Natural killer cell (primary cell): Measurements from ENCODE around the gene PLEKHA6. TPM values are rescaled to one million over a fixed set of nuclear protein-coding genes. Genes with fewer than 3 reads are reported as not detected.

Experiments
- ATAC-seq, 3 donors: fragments of 150-1000 bp in 2 of 3; fragments of 200-7000 bp in 1 of 3; cut with Tn5 transposase; 1 replicate in 1 of 3; 2 replicates in 2 of 3; pipeline ENCODE4 v1.10.0; 2021; ENCODE audit warnings: mild to moderate bottlenecking in 2 of 3, moderate library complexity in 2 of 3
- DNase-seq, 2 donors: peaks; one replicate each; pipeline versions ENCODE4 v3.0.0 to v3.0.0-alpha.2; 2013 to 2021; ENCODE audit warnings: mixed read lengths in 1 of 2
- H3K27ac ChIP-seq: one replicate; pipeline ENCODE4 v1.5.1; 2013; ENCODE audit warnings: mild to moderate bottlenecking, low read length
- H3K27me3 ChIP-seq: one replicate; pipeline ENCODE4 v1.6.1; 2013; ENCODE audit warnings: low read length; ENCODE audit not compliant: control insufficient read depth, insufficient read depth
- H3K36me3 ChIP-seq: one replicate; pipeline ENCODE4 v1.6.1; 2013; ENCODE audit warnings: low read length; ENCODE audit not compliant: control insufficient read depth, insufficient read depth
- H3K4me1 ChIP-seq: one replicate; pipeline ENCODE4 v1.6.1; 2013; ENCODE audit warnings: low read length; ENCODE audit not compliant: control insufficient read depth, insufficient read depth
- H3K4me3 ChIP-seq: one replicate; pipeline ENCODE4 v1.5.1; 2013; ENCODE audit warnings: low read length
- H3K9me3 ChIP-seq: one replicate; pipeline ENCODE4 v1.6.1; 2013; ENCODE audit warnings: low read length; ENCODE audit not compliant: control insufficient read depth, insufficient read depth
- H3K27ac Mint-ChIP-seq, 2 donors: one replicate each; pipeline ENCODE4 v1.8.0; 2022; ENCODE audit warnings: mild to moderate bottlenecking in 2 of 2, mixed read lengths in 2 of 2, moderate library complexity in 1 of 2
- H3K27me3 Mint-ChIP-seq, 2 donors: one replicate each; pipeline ENCODE4 v1.8.0; 2022; ENCODE audit warnings: low read depth in 2 of 2, mixed read lengths in 2 of 2
- H3K36me3 Mint-ChIP-seq: one replicate; pipeline ENCODE4 v1.8.0; 2022; ENCODE audit warnings: mixed read lengths
- H3K4me1 Mint-ChIP-seq, 2 donors: one replicate each; pipeline ENCODE4 v1.8.0; 2022; ENCODE audit warnings: mixed read lengths in 2 of 2
- H3K4me3 Mint-ChIP-seq: one replicate; pipeline ENCODE4 v1.8.0; 2022; ENCODE audit warnings: mild to moderate bottlenecking, moderate library complexity, mixed read lengths
- H3K9me3 Mint-ChIP-seq, 2 donors: one replicate each; pipeline ENCODE4 v1.8.0; 2022; ENCODE audit warnings: mixed read lengths in 2 of 2
- CTCF ChIP-seq: fragments of 200-600 bp; IDR thresholded peaks from one replicate; pipeline ENCODE4 v1.8.0; 2022; ENCODE audit warnings: antibody characterized with exemption
- WGBS: methylation state at CpG from one replicate; pipeline ENCODE4 v1.1.7; 2013; ENCODE audit warnings: missing lambda C conversion rate; ENCODE audit not compliant: insufficient coverage; 5-methylcytosine and 5-hydroxymethylcytosine counted together
- intact Hi-C: fragments of 100-400 bp; cut with micrococcal nuclease; formaldehyde crosslinking; loops from one replicate; pipeline ENCODE4 v1.14.2; 2022
- total RNA-seq, 4 donors: library from RNA; stranded (reverse); fragments of 120-200 nt in 1 of 4; gene quantifications; one replicate each; pipeline versions ENCODE4 v1.2.3 to v1.2.4, GENCODE V29; 2013 to 2022

Gene PLEKHA6
- total RNA-seq, 3 donors from 2014 or later (not counting 1 experiment from before 2014, with no cell fraction given), result 0.10 to 0.43 (median 0.16) TPM

GRCh38 chr1:204283711-204284651 lies 75.7 kb downstream of the PLEKHA6 start:
- H3K4me3 Mint-ChIP-seq, result no peak overlapping the region
- Histone ChIP-seq H3K4me3 (no peak overlapping the region), H3K9me3 (no peaks in the 10 kb centered on the region), H3K27me3 (peaks cover 5% of the 10 kb centered on the region), H3K4me1 (peaks cover 28% of the 10 kb centered on the region), H3K36me3 (no peaks in the 10 kb centered on the region), H3K27ac (no peak overlapping the region)
- no peaks in the 10 kb centered on the region for H3K36me3 Mint-ChIP-seq
- no peak for TF ChIP-seq CTCF
- H3K4me1 Mint-ChIP-seq, result peaks cover 20 to 28% of the 10 kb centered on the region in 2 donors
- WGBS, result 75% methylated on average over 9 of the region's 9 CpGs
- intact Hi-C loops, result no loop called here
- H3K9me3 Mint-ChIP-seq, result no peaks in the 10 kb centered on the region
- H3K27me3 Mint-ChIP-seq, result peaks cover 20 to 39% of the 10 kb centered on the region in 2 donors
- H3K27ac Mint-ChIP-seq, result no peak overlapping the region
- no peak for DNase-seq
- ATAC-seq, result no peak

- 92% methylated on average over 8 of the region's 11 CpGs for WGBS
- TF ChIP-seq CTCF, result no peak
- Mint-ChIP-seq H3K36me3 (no peaks in the 10 kb centered on the region), H3K9me3 (no peaks in the 10 kb centered on the region), H3K4me1 (peaks cover 20 to 24% of the 10 kb centered on the region in 2 donors), H3K4me3 (no peak overlapping the region), H3K27ac (no peak overlapping the region), H3K27me3 (peaks cover 28 to 41% of the 10 kb centered on the region in 2 donors)
- Histone ChIP-seq H3K27ac (no peak overlapping the region), H3K27me3 (peaks cover 5% of the 10 kb centered on the region), H3K4me1 (peaks cover 23% of the 10 kb centered on the region), H3K4me3 (no peak overlapping the region), H3K9me3 (no peaks in the 10 kb centered on the region), H3K36me3 (no peaks in the 10 kb centered on the region)
- ATAC-seq (no peak), DNase-seq (no peak)
- intact Hi-C loops, result no loop called here
These were observed 76.9 kb downstream of the PLEKHA6 start for GRCh38 chr1:204282761-204283221.

- Mint-ChIP-seq H3K27me3 (peaks cover 34 to 53% of the 10 kb centered on the region in 2 donors), H3K4me1 (peaks cover 0 to under 1% of the 10 kb centered on the region in 2 donors), H3K27ac (no peak overlapping the region), H3K4me3 (no peak overlapping the region), H3K9me3 (no peaks in the 10 kb centered on the region), H3K36me3 (no peaks in the 10 kb centered on the region)
- no peak for TF ChIP-seq CTCF
- DNase-seq (no peak), ATAC-seq (no peak)
- WGBS, result 70% methylated on average over 4 of the region's 5 CpGs
- Histone ChIP-seq H3K9me3 (no peaks in the 10 kb centered on the region), H3K36me3 (no peaks in the 10 kb centered on the region), H3K4me1 (no peaks in the 10 kb centered on the region), H3K27ac (no peak overlapping the region), H3K27me3 (peaks cover 5% of the 10 kb centered on the region), H3K4me3 (no peak overlapping the region)
- intact Hi-C loops, result no loop called here
These were observed 79.4 kb downstream of the PLEKHA6 start for GRCh38 chr1:204280099-204280961.
